Osteocyte (in vitro differentiated cells): ENCODE data around the gene ZNF226. TPM values are rescaled to one million over a fixed set of nuclear protein-coding genes. Genes with fewer than 3 reads are reported as not detected.

Experiments used
- DNase-seq: peaks from one replicate; pipeline ENCODE4 v3.0.0; 2021; ENCODE audit warnings: mixed read lengths; ENCODE audit not compliant: unreplicated experiment; ENCODE audit errors: extremely low spot score
- H3K27ac Mint-ChIP-seq: one replicate; pipeline ENCODE4 v1.8.0; 2021; ENCODE audit warnings: mild to moderate bottlenecking, mixed read lengths; ENCODE audit not compliant: unreplicated experiment
- H3K27me3 Mint-ChIP-seq: one replicate; pipeline ENCODE4 v1.8.0; 2021; ENCODE audit warnings: mixed read lengths; ENCODE audit not compliant: unreplicated experiment
- H3K36me3 Mint-ChIP-seq: one replicate; pipeline ENCODE4 v1.8.0; 2021; ENCODE audit warnings: mixed read lengths; ENCODE audit not compliant: unreplicated experiment
- H3K4me1 Mint-ChIP-seq: one replicate; pipeline ENCODE4 v1.8.0; 2021; ENCODE audit warnings: mixed read lengths; ENCODE audit not compliant: unreplicated experiment
- H3K4me3 Mint-ChIP-seq: one replicate; pipeline ENCODE4 v1.8.0; 2021; ENCODE audit warnings: mild to moderate bottlenecking, moderate library complexity, mixed read lengths; ENCODE audit not compliant: unreplicated experiment
- H3K9me3 Mint-ChIP-seq: one replicate; pipeline ENCODE4 v1.8.0; 2021; ENCODE audit warnings: mixed read lengths; ENCODE audit not compliant: unreplicated experiment
- total RNA-seq: library from RNA; stranded (reverse); gene quantifications from 2 replicates; pipeline ENCODE4 v1.2.1, GENCODE V29; 2021
- TF ChIP-seq, protein P1 (sequence below): fragments of 200-600 bp; sonication (generic); IDR thresholded peaks from 2 replicates; pipeline ENCODE4 v1.5.0; 2021; ENCODE audit warnings: antibody characterized with exemption, mild to moderate bottlenecking, moderate library complexity

The ZNF226 gene
- total RNA-seq, 1 donor from 2014 or later, result 28.8 TPM

GRCh38 chr19:44176590-44176989 is 11.7 kb downstream of the ZNF226 start:
- Mint-ChIP-seq H3K36me3 (peaks cover 64% of the 10 kb centered on the region), H3K27me3 (no peaks in the 10 kb centered on the region), H3K4me3 (no peak overlapping the region), H3K9me3 (peaks cover 68% of the 10 kb centered on the region), H3K27ac (no peak overlapping the region), H3K4me1 (no peaks in the 10 kb centered on the region)
- DNase-seq, result no peak
- TF ChIP-seq, protein P1, sequence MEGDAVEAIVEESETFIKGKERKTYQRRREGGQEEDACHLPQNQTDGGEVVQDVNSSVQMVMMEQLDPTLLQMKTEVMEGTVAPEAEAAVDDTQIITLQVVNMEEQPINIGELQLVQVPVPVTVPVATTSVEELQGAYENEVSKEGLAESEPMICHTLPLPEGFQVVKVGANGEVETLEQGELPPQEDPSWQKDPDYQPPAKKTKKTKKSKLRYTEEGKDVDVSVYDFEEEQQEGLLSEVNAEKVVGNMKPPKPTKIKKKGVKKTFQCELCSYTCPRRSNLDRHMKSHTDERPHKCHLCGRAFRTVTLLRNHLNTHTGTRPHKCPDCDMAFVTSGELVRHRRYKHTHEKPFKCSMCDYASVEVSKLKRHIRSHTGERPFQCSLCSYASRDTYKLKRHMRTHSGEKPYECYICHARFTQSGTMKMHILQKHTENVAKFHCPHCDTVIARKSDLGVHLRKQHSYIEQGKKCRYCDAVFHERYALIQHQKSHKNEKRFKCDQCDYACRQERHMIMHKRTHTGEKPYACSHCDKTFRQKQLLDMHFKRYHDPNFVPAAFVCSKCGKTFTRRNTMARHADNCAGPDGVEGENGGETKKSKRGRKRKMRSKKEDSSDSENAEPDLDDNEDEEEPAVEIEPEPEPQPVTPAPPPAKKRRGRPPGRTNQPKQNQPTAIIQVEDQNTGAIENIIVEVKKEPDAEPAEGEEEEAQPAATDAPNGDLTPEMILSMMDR, result no peak

DNA sequence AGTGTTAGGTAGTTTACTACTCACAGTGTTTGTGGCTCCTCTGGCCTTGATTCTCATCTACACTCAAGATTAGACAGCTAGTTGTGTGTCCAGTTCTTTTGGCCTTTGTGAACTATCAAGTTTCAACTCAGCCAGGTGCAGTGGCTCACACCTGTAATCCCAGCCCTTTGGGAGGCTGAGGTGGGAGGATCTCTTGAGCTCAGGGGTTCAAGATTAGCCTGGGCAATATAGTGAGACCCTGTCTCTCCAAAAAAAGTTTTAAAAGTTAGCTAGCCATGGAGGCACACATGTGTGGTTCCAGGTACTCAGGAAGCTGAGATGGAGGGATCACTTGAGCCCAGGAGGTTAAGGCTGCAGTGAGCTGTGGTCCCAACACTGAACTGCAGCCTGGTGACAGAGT is 16.1 kb downstream of the ZNF226 start:
- Mint-ChIP-seq H3K36me3 (peaks cover 20% of the 10 kb centered on the region), H3K4me3 (no peak overlapping the region), H3K27ac (no peak overlapping the region), H3K4me1 (no peaks in the 10 kb centered on the region), H3K9me3 (peaks cover 53% of the 10 kb centered on the region), H3K27me3 (no peaks in the 10 kb centered on the region)
- DNase-seq, result no peak
- TF ChIP-seq, protein P1, result no peak

GRCh38 chr19:44182145-44182544 is 17.2 kb downstream of the ZNF226 start:
- H3K36me3 Mint-ChIP-seq, result peaks cover 8% of the 10 kb centered on the region
- no peaks in the 10 kb centered on the region for H3K4me1 Mint-ChIP-seq
- no peak for DNase-seq
- H3K27me3 Mint-ChIP-seq, result no peaks in the 10 kb centered on the region
- no peak overlapping the region for H3K4me3 Mint-ChIP-seq
- TF ChIP-seq, protein P1, result no peak
- peaks cover 53% of the 10 kb centered on the region for H3K9me3 Mint-ChIP-seq
- no peak overlapping the region for H3K27ac Mint-ChIP-seq

DNA sequence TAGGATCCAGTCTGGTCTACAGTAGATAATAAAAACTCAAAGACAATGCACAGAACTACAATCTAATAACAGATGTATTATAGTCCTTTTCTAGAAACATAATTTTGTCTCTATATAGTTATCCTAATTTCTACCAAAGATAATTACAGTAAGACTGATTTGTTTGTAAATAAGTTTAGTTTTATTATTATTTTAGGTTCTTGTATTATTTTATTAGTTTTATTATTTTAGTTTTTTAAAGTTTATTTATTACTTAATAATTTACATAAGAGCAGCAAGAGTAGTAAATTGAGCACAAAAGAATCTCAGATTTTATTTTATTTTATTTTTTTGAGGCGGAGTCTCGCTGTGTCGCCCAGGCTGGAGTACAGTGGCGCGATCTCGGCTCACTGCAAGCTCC is 25.1 kb downstream of the ZNF226 start:
- Mint-ChIP-seq H3K9me3 (peaks cover 54% of the 10 kb centered on the region), H3K27me3 (no peaks in the 10 kb centered on the region)

GRCh38 chr19:44192127-44192526 is 27.2 kb downstream of the ZNF226 start:
- Mint-ChIP-seq H3K4me1 (no peaks in the 10 kb centered on the region), H3K27me3 (no peaks in the 10 kb centered on the region), H3K27ac (no peak overlapping the region), H3K36me3 (peaks cover 6% of the 10 kb centered on the region), H3K9me3 (peaks cover 38% of the 10 kb centered on the region), H3K4me3 (no peak overlapping the region)
- TF ChIP-seq, protein P1, result no peak
- no peak for DNase-seq

More for the DNA sequence above, 25.1 kb downstream of the ZNF226 start:
- DNase-seq, result no peak
- H3K4me1 Mint-ChIP-seq, result no peaks in the 10 kb centered on the region
- TF ChIP-seq, protein P1, result no peak
- no peak overlapping the region for H3K27ac Mint-ChIP-seq
- H3K4me3 Mint-ChIP-seq, result no peak overlapping the region
- peaks cover 6% of the 10 kb centered on the region for H3K36me3 Mint-ChIP-seq
